Measurements from ENCODE around the gene LMF1. TPM values are rescaled to one million over a fixed set of nuclear protein-coding genes. Genes with fewer than 3 reads are reported as not detected.

Gene LMF1
- total and polyA plus RNA-seq, 4 donors: 8.8 to 75.0 (median 28.3) TPM

DNA sequence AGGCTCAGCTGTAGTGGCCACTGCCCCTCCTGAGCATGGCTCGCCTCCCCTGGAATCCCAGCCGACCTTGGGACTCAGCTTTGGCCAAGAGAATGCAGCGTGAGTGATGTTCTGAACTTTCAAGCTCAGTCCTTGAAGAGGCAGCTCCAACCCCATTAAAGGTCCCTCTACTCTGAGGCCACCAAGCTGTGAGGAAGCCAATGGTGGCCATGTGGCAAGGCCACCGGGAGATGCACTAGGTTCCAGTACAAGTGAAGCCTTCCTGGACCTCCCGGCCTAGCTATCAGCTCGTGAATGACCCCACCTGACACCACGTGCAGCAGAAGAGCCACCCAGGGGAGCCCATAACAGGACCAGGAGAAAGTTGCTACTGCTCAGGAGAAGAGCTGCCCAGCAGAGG lies 88.5 kb downstream of the LMF1 start:
- Histone ChIP-seq H3K27me3 (ENCODE audit: control insufficient read depth in 1 of 2, insufficient read depth in 2 of 2, low read length in 1 of 2) (no peaks in the 10 kb centered on the region), H3K9me3 (ENCODE audit: control insufficient read depth, low read length) (peaks cover 4% of the 10 kb centered on the region), H3K36me3 (ENCODE audit: control insufficient read depth in 1 of 2, insufficient read depth in 2 of 2, low read length in 1 of 2) (no peaks in the 10 kb centered on the region), H3K4me1 (ENCODE audit: control insufficient read depth in 1 of 2, insufficient read depth in 2 of 2, low read length in 2 of 2) (no peaks in the 10 kb centered on the region), H3K4me3 (ENCODE audit: low read length in 2 of 2) (no peak overlapping the region), H3K27ac (ENCODE audit: low read depth in 1 of 2, low read length in 2 of 2) (no peak overlapping the region)
- DNase-seq (peak in 1 of 2 donors; percentile 47), ATAC-seq (ENCODE audit: low FRiP score) (no peak)
- WGBS, 2 donors: 88 to 89% methylated on average over 7 of the region's 7 CpGs
- intact Hi-C loops (cut with DNase I): no loop called here

DNA sequence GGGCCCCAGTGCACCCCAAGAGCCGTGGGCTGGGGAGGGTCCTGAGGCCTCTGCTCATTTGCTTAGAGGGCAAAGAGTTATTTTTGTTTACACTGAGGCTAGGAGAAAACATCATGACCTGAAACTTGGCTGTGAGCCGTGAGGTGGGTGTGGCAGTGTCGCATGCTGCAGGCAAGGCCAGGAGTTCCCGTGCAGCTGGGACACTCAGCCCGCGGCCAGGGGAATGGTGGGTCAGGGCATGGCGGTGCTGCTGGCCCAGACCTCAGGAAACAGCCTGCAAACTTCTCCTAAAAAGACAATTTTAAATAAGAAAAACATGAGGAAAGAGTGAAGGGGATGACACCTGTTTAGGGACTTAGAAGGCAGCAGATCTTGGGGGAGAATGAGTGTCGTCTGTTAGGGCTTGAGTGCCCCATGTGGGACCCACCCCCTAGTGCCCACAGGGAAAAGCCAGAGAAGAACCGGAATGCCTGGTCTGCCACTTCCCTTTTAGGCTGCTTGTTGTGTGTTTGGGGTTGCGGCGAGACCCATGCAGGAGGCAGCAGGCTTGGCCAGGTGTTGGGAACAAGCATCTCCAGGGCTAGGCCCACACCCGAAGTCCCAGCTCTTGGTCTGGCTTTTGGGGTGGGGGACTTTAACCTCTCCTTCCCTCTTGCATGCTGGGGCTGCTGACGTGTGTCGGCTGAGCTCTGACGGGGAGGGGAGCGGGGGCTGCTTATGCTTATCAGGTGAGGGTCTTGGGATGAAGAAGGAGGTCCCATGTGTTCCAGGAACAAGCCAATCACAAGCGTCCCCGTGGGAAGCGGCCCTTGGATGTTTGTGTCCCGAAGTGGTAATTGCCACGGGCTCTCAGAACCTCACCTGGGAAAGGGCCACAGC lies 89.3 kb downstream of the LMF1 start:
- intact Hi-C loops (cut with DNase I): no loop called here

DNA sequence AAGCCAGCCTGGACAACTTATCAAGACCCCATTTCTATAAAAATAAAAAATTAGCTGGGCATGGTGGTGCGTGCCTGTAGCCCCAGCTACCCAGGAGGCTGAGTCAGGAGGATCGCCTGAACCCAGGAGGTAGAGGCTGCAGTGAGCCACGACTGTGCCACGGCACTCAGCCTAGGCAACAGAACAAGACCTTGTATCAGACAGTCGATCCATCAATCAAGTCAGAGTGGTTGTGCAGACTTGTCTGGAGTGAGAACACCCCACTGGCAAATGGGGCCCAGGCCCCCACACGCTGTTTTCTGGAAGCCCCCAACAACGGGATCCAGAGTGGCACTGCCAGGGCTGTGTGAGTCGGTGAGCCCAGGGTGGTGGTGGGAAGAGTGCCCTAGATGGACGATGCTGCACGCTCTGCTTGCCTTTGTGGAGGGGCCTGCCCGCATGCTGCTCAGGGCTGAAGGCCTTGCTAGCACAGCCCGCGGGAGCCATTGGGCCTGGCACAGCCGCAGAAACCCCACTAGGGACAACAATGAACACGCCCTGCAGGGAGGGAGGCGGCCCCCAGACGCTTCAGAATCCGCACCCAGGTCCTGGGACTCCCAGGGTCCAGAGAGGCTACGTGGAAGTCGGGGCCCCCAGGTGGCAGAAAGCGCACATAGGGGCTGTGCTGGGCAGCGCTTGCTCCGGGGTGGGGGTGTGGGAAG lies 90.2 kb downstream of the LMF1 start:
- DNase-seq (peak; percentile 22 to 68), ATAC-seq (ENCODE audit: low FRiP score) (no peak)
- intact Hi-C loops (cut with DNase I): no loop called here
- WGBS, 2 donors: 93 to 94% methylated on average over 23 of the region's 23 CpGs
- H3K9me3 ChIP-seq (ENCODE audit: control insufficient read depth, low read length): peaks cover 4% of the 10 kb centered on the region
- no peaks in the 10 kb centered on the region for H3K27me3 ChIP-seq (ENCODE audit: control insufficient read depth in 1 of 2, insufficient read depth in 2 of 2, low read length in 1 of 2)
- H3K4me3 ChIP-seq (ENCODE audit: low read length in 2 of 2): no peak overlapping the region
- no peaks in the 10 kb centered on the region for H3K36me3 ChIP-seq (ENCODE audit: control insufficient read depth in 1 of 2, insufficient read depth in 2 of 2, low read length in 1 of 2)
- no peaks in the 10 kb centered on the region for H3K4me1 ChIP-seq (ENCODE audit: control insufficient read depth in 1 of 2, insufficient read depth in 2 of 2, low read length in 2 of 2)
- no peak overlapping the region for H3K27ac ChIP-seq (ENCODE audit: low read depth in 1 of 2, low read length in 2 of 2)

More for the DNA sequence above, 89.3 kb downstream of the LMF1 start:
- Histone ChIP-seq H3K4me1 (ENCODE audit: control insufficient read depth in 1 of 2, insufficient read depth in 2 of 2, low read length in 2 of 2) (no peaks in the 10 kb centered on the region), H3K27me3 (ENCODE audit: control insufficient read depth in 1 of 2, insufficient read depth in 2 of 2, low read length in 1 of 2) (no peaks in the 10 kb centered on the region), H3K9me3 (ENCODE audit: control insufficient read depth, low read length) (peaks cover 4% of the 10 kb centered on the region), H3K4me3 (ENCODE audit: low read length in 2 of 2) (no peak overlapping the region), H3K36me3 (ENCODE audit: control insufficient read depth in 1 of 2, insufficient read depth in 2 of 2, low read length in 1 of 2) (no peaks in the 10 kb centered on the region), H3K27ac (ENCODE audit: low read depth in 1 of 2, low read length in 2 of 2) (no peak overlapping the region)
- WGBS, 2 donors: 89 to 90% methylated on average over 21 of the region's 21 CpGs
- DNase-seq (peak in 1 of 2 donors; percentile 65), ATAC-seq (ENCODE audit: low FRiP score) (no peak)

DNA sequence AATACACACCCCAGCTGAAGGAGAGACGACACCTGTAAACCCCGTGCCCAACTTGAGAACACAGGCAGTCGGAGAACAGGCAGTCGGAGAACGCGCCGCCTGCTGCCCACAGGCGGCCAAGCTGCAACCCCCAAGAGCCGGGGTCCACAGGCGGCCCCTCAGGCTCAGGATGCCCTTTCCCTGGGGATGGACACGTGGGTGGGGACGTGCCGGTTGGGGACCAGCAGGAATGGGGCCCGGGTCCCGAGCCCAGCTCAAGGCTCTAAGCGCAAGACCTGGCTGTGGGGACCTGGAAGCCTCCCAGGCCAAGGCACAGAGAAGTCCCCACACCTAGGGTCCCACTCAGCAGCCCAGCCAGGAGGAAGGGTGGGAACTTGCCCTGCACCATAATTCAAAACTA lies 90.8 kb downstream of the LMF1 start:
- intact Hi-C loops (cut with DNase I): no loop called here
- DNase-seq (peak; percentile 39 to 64), ATAC-seq (ENCODE audit: low FRiP score) (no peak)
- 93 to 96% methylated on average over 16 of the region's 16 CpGs for WGBS, 2 donors
- Histone ChIP-seq H3K4me3 (ENCODE audit: low read length in 2 of 2) (no peak overlapping the region), H3K36me3 (ENCODE audit: control insufficient read depth in 1 of 2, insufficient read depth in 2 of 2, low read length in 1 of 2) (peaks cover 0 to under 1% of the 10 kb centered on the region in 2 donors), H3K4me1 (ENCODE audit: control insufficient read depth in 1 of 2, insufficient read depth in 2 of 2, low read length in 2 of 2) (no peaks in the 10 kb centered on the region), H3K27me3 (ENCODE audit: control insufficient read depth in 1 of 2, insufficient read depth in 2 of 2, low read length in 1 of 2) (no peaks in the 10 kb centered on the region), H3K9me3 (ENCODE audit: control insufficient read depth, low read length) (peaks cover 4% of the 10 kb centered on the region), H3K27ac (ENCODE audit: low read depth in 1 of 2, low read length in 2 of 2) (no peak overlapping the region)

DNA sequence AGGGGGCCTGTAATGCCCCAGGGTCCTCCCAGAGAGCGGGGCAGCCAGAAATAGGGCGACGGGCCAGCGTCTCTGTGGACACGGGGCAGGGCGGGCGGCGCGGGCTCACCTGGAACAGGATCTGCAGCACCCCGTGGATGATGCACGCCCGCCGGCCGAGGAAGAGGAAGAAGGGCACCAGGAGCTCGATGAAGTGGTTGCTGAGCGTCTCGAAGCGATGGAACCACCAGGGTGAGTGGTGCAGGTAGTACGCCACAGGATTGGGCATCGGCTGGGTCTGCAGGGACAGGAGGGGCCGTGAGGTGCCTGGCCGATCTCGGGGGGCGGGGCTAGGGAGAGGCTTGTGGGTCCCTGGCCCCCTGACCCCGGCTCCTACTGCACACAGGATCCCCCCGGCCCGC lies 91.3 kb downstream of the LMF1 start:
- DNase-seq: peak; percentile 38 to 74
- Histone ChIP-seq H3K9me3 (ENCODE audit: control insufficient read depth, low read length) (peaks cover 1% of the 10 kb centered on the region), H3K36me3 (ENCODE audit: control insufficient read depth in 1 of 2, insufficient read depth in 2 of 2, low read length in 1 of 2) (peaks cover 0 to 1% of the 10 kb centered on the region in 2 donors), H3K27me3 (ENCODE audit: control insufficient read depth in 1 of 2, insufficient read depth in 2 of 2, low read length in 1 of 2) (no peaks in the 10 kb centered on the region), H3K4me3 (ENCODE audit: low read length in 2 of 2) (no peak overlapping the region), H3K27ac (ENCODE audit: low read depth in 1 of 2, low read length in 2 of 2) (no peak overlapping the region), H3K4me1 (ENCODE audit: control insufficient read depth in 1 of 2, insufficient read depth in 2 of 2, low read length in 2 of 2) (no peaks in the 10 kb centered on the region)
- ATAC-seq (ENCODE audit: low FRiP score): no peak
- intact Hi-C loops (cut with DNase I): no loop called here
- WGBS, 2 donors: 93 to 94% methylated on average over 23 to 27 of the region's 27 CpGs

DNA sequence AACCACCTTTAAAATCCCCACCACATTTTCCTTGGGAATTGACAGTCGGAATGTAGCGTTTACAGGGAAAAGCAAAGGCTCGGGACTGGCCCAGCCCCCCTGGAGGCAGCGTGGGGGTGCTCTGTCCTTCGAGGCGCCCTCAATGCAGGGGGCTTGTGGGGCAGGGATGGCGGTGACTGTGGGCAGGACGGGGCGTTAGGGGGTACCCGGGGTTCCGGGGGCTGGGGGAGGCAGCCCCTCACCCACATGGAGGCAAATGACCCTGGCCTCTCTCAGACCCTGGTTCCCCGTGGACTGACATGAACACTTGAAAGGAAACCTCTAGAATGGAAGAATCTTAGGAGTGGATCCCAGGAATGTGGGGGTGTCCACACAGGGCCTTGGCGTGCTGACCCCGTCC lies 91.9 kb downstream of the LMF1 start:
- peaks cover 0 to 1% of the 10 kb centered on the region in 2 donors for H3K36me3 ChIP-seq (ENCODE audit: control insufficient read depth in 1 of 2, insufficient read depth in 2 of 2, low read length in 1 of 2)
- H3K4me3 ChIP-seq (ENCODE audit: low read length in 2 of 2): no peak overlapping the region
- no peaks in the 10 kb centered on the region for H3K4me1 ChIP-seq (ENCODE audit: control insufficient read depth in 1 of 2, insufficient read depth in 2 of 2, low read length in 2 of 2)
- no peaks in the 10 kb centered on the region for H3K27me3 ChIP-seq (ENCODE audit: control insufficient read depth in 1 of 2, insufficient read depth in 2 of 2, low read length in 1 of 2)
- WGBS, 2 donors: 89 to 93% methylated on average over 13 to 14 of the region's 14 CpGs
- no peaks in the 10 kb centered on the region for H3K9me3 ChIP-seq (ENCODE audit: control insufficient read depth, low read length)
- intact Hi-C loops (cut with DNase I): no loop called here
- no peak overlapping the region for H3K27ac ChIP-seq (ENCODE audit: low read depth in 1 of 2, low read length in 2 of 2)
- ATAC-seq (ENCODE audit: low FRiP score): no peak
- peak; percentile 30 to 58 for DNase-seq

DNA sequence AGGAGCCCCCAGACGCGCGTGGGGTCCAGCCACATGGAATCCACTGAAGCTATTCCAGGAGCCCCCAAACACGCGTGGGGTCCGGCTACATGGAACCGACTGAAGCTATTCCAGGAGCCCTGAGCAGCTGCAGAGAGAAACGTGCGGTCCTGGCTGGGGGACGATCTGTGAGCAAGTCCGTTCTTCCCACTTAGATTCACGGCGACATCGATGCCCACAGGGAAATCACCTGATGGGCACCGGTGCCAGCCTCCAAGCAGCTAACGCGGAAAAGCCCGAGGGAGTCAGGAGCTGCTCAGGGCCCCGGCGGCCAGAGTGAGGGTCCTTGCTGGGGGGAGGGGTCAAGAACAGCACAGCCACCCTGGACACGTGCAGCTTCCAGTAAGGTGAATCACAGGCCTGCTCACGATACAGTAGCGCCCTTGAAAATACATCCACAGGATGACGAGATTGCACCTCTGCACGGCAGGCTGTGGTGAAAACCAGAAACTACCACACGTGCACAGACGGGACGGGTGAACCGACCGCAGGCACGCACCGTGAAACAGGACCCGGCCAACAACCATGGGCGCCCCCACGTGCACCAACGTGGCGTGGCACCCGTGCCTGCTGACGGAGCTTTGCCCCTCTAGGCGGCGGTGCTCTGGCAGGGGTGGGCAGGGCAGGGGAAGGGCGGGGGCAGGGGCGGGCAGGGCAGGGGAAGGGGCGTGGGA lies 92.6 kb downstream of the LMF1 start:
- Histone ChIP-seq H3K27ac (ENCODE audit: low read depth in 1 of 2, low read length in 2 of 2) (no peak overlapping the region), H3K4me3 (ENCODE audit: low read length in 2 of 2) (no peak overlapping the region), H3K9me3 (ENCODE audit: control insufficient read depth, low read length) (no peaks in the 10 kb centered on the region), H3K4me1 (ENCODE audit: control insufficient read depth in 1 of 2, insufficient read depth in 2 of 2, low read length in 2 of 2) (no peaks in the 10 kb centered on the region), H3K36me3 (ENCODE audit: control insufficient read depth in 1 of 2, insufficient read depth in 2 of 2, low read length in 1 of 2) (peaks cover 0 to 1% of the 10 kb centered on the region in 2 donors), H3K27me3 (ENCODE audit: control insufficient read depth in 1 of 2, insufficient read depth in 2 of 2, low read length in 1 of 2) (no peaks in the 10 kb centered on the region)
- WGBS, 2 donors: 83% methylated on average over 39 to 44 of the region's 44 CpGs
- ATAC-seq (ENCODE audit: low FRiP score): no peak
- intact Hi-C loops (cut with DNase I): no loop called here
- peak in 1 of 2 donors; percentile 21 for DNase-seq

DNA sequence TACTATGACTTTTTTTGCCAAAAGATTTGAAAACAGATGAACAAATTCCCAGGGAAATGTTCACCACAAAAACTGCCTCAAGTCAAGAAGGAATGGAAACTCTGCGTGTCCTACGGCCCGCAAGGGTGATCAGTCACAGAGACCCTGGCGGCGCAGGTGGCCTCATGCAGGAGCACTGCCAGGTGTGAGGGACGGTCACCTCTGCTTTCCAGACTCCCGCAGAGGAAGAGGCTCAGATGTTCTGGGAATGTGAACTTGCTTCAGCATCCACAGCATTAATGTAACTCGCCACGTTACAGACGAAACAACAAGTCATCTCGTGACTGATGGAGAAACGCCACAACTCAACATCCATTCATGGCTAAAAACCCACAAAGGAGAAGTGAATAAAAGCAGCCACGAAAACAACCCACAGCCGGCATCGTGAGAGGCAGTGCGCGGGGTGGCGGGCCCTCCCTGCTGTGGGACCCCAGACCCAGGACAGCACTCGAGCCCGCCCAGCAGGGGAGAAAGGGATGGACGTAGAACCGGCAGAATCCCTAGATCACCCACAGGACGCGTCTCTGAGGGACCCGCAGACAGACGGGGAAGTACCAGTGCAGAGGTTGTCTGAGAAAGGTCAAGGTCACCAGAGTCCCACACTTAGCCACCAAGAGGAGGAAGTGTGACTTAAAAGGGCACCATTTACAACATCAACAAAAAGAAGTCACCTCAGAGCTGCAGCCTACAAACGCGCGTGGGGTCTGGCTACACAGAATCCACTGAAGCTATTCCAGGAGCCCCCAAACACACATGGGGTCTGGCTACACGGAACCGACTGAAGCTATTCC lies 93.3 kb downstream of the LMF1 start:
- Histone ChIP-seq H3K27ac (ENCODE audit: low read depth in 1 of 2, low read length in 2 of 2) (no peak overlapping the region), H3K36me3 (ENCODE audit: control insufficient read depth in 1 of 2, insufficient read depth in 2 of 2, low read length in 1 of 2) (peaks cover 0 to 1% of the 10 kb centered on the region in 2 donors), H3K4me3 (ENCODE audit: low read length in 2 of 2) (no peak overlapping the region), H3K4me1 (ENCODE audit: control insufficient read depth in 1 of 2, insufficient read depth in 2 of 2, low read length in 2 of 2) (no peaks in the 10 kb centered on the region), H3K27me3 (ENCODE audit: control insufficient read depth in 1 of 2, insufficient read depth in 2 of 2, low read length in 1 of 2) (no peaks in the 10 kb centered on the region), H3K9me3 (ENCODE audit: control insufficient read depth, low read length) (no peaks in the 10 kb centered on the region)
- DNase-seq (peak in 1 of 2 donors; percentile 39), ATAC-seq (ENCODE audit: low FRiP score) (no peak)
- WGBS, 2 donors: 88 to 89% methylated on average over 31 of the region's 31 CpGs
- intact Hi-C loops (cut with DNase I): no loop called here

Data from aorta (tissue), 5 donors.